HG03378 (cell line): Measurements from ENCODE around the gene KSR1.

Experiments used
- ATAC-seq: cut with Tn5 transposase; IDR thresholded peaks from one replicate; pipeline ENCODE4 v1.9.1; 2021; ENCODE audit warnings: mild to moderate bottlenecking, moderate library complexity; ENCODE audit not compliant: unreplicated experiment

The KSR1 gene

GRCh38 chr17:27547301-27547683, 91.0 kb downstream of the KSR1 start:
- no peak for ATAC-seq

GRCh38 chr17:27548369-27548768, 92.1 kb downstream of the KSR1 start:
- no peak for ATAC-seq

GRCh38 chr17:27549251-27549893, 93.1 kb downstream of the KSR1 start:
- ATAC-seq = no peak

- ATAC-seq = no peak
Observed at GRCh38 chr17:27550291-27550930, 94.2 kb downstream of the KSR1 start.

GRCh38 chr17:27550974-27551505, 94.8 kb downstream of the KSR1 start:
- no peak for ATAC-seq

GRCh38 chr17:27551701-27552248, 95.5 kb downstream of the KSR1 start:
- ATAC-seq = no peak

- no peak for ATAC-seq
Observed at GRCh38 chr17:27552276-27552732, 96.1 kb downstream of the KSR1 start.

GRCh38 chr17:27553019-27553511, 96.8 kb downstream of the KSR1 start:
- ATAC-seq = no peak

- no peak for ATAC-seq
Observed at GRCh38 chr17:27554152-27554551, 97.9 kb downstream of the KSR1 start.

GRCh38 chr17:27554911-27555310, 98.7 kb downstream of the KSR1 start:
- no peak for ATAC-seq

GRCh38 chr17:27555339-27555738, 99.1 kb downstream of the KSR1 start:
- ATAC-seq = no peak

- ATAC-seq = no peak
Observed at GRCh38 chr17:27558341-27558740, 102.1 kb downstream of the KSR1 start.

GRCh38 chr17:27558842-27559505, 102.7 kb downstream of the KSR1 start:
- no peak for ATAC-seq

- no peak for ATAC-seq
Observed at GRCh38 chr17:27559506-27560481, 103.5 kb downstream of the KSR1 start.

- no peak for ATAC-seq
Observed at GRCh38 chr17:27560668-27561067, 104.4 kb downstream of the KSR1 start.

- no peak for ATAC-seq
Observed at GRCh38 chr17:27562777-27563455, 106.7 kb downstream of the KSR1 start.

GRCh38 chr17:27563532-27563931, 107.3 kb downstream of the KSR1 start:
- ATAC-seq = no peak

- no peak for ATAC-seq
Observed at GRCh38 chr17:27564463-27564862, 108.2 kb downstream of the KSR1 start.

- ATAC-seq = no peak
Observed at GRCh38 chr17:27565874-27566670, 109.8 kb downstream of the KSR1 start.
